CD14-positive monocyte (primary cell): ENCODE measurements around the gene TPD52L1. TPM values are rescaled to one million over a fixed set of nuclear protein-coding genes. Genes with fewer than 3 reads are reported as not detected.

Experiments used
- DNase-seq, 3 donors: peaks; one replicate each; pipeline ENCODE4 v3.0.0-alpha.2; 2011 to 2022
- H2AFZ ChIP-seq: 2 replicates; pipeline ENCODE4 v1.6.0; 2012; ENCODE audit warnings: mild to moderate bottlenecking, low read depth, low read length, inconsistent platforms; ENCODE audit not compliant: insufficient read depth, poor library complexity, severe bottlenecking
- H3K27ac ChIP-seq, 2 donors: 1 replicate in 1 of 2; 2 replicates in 1 of 2; pipeline ENCODE4 v1.5.1; 2012 to 2013; ENCODE audit warnings: low read length in 2 of 2, control low read depth in 1 of 2, inconsistent platforms in 1 of 2, low read depth in 1 of 2, mild to moderate bottlenecking in 1 of 2
- H3K27me3 ChIP-seq, 2 donors: one replicate each; pipeline versions ENCODE4 v1.6.0 to v1.6.1; 2011 to 2013; ENCODE audit warnings: low read length in 2 of 2; ENCODE audit not compliant: control insufficient read depth in 2 of 2, insufficient read depth in 2 of 2
- H3K36me3 ChIP-seq, 2 donors: replicated peaks in 1 of 2; 1 replicate in 1 of 2; 2 replicates in 1 of 2; pipeline versions ENCODE4 v1.5.1 to v1.6.1; 2012 to 2013; ENCODE audit warnings: low read length in 2 of 2, control low read depth in 1 of 2, inconsistent platforms in 1 of 2, mild to moderate bottlenecking in 1 of 2; ENCODE audit not compliant: insufficient read depth in 2 of 2, control insufficient read depth in 1 of 2
- H3K4me1 ChIP-seq, 2 donors: 1 replicate in 1 of 2; 2 replicates in 1 of 2; pipeline versions ENCODE4 v1.5.1 to v1.6.1; 2012 to 2013; ENCODE audit warnings: low read length in 2 of 2, control low read depth in 1 of 2, inconsistent platforms in 1 of 2, mild to moderate bottlenecking in 1 of 2, moderate library complexity in 1 of 2; ENCODE audit not compliant: insufficient read depth in 2 of 2, control insufficient read depth in 1 of 2
- H3K4me2 ChIP-seq: replicated peaks from 2 replicates; pipeline ENCODE3; 2012; ENCODE audit warnings: low read length, moderate library complexity, mild to moderate bottlenecking; ENCODE audit not compliant: poor library complexity, severe bottlenecking; ENCODE audit errors: extremely low read depth
- H3K4me3 ChIP-seq, 3 experiments: fragments of 200-600 bp in 1 of 3; sonication (generic) in 1 of 3; replicated peaks in 1 of 3; 1 replicate in 2 of 3; 2 replicates in 1 of 3; pipeline ENCODE4 v1.5.1; 2011 to 2013; ENCODE audit warnings: low read length in 3 of 3, mild to moderate bottlenecking in 3 of 3, control low read depth in 2 of 3, low read depth in 2 of 3, inconsistent platforms in 1 of 3, moderate library complexity in 1 of 3
- H3K79me2 ChIP-seq: 2 replicates; pipeline ENCODE4 v1.6.0; 2012; ENCODE audit warnings: mild to moderate bottlenecking, control low read depth, inconsistent platforms, low read length, moderate library complexity; ENCODE audit not compliant: insufficient read depth
- H3K9ac ChIP-seq: 2 replicates; pipeline ENCODE4 v1.6.0; 2017; ENCODE audit warnings: low read length, mild to moderate bottlenecking; ENCODE audit not compliant: insufficient read depth, poor library complexity, severe bottlenecking
- H3K9me3 ChIP-seq, 2 donors: replicated peaks in 1 of 2; 1 replicate in 1 of 2; 2 replicates in 1 of 2; pipeline versions ENCODE4 v1.5.1 to v1.6.1; 2012 to 2013; ENCODE audit warnings: low read length in 2 of 2, control low read depth in 1 of 2; ENCODE audit not compliant: control insufficient read depth in 1 of 2, insufficient read depth in 1 of 2
- H4K20me1 ChIP-seq: 2 replicates; pipeline ENCODE4 v1.6.0; 2012; ENCODE audit warnings: mild to moderate bottlenecking, low read length, control low read depth, moderate library complexity; ENCODE audit not compliant: insufficient read depth
- H3K27ac Mint-ChIP-seq, 7 donors: one replicate each; pipeline ENCODE4 v1.8.0; 2020; ENCODE audit warnings: mild to moderate bottlenecking in 7 of 7, mixed read lengths in 7 of 7, moderate library complexity in 6 of 7, inconsistent platforms in 2 of 7
- H3K27me3 Mint-ChIP-seq, 3 donors: one replicate each; pipeline ENCODE4 v1.8.0; 2021 to 2022; ENCODE audit warnings: low read depth in 3 of 3, mild to moderate bottlenecking in 3 of 3, mixed read lengths in 3 of 3, moderate library complexity in 3 of 3, inconsistent platforms in 1 of 3
- H3K36me3 Mint-ChIP-seq, 2 donors: one replicate each; pipeline ENCODE4 v1.8.0; 2020; ENCODE audit warnings: mixed read lengths in 2 of 2, inconsistent platforms in 1 of 2, mild to moderate bottlenecking in 1 of 2
- H3K4me1 Mint-ChIP-seq: one replicate; pipeline ENCODE4 v1.8.0; 2020; ENCODE audit warnings: mild to moderate bottlenecking, mixed read lengths
- H3K4me3 Mint-ChIP-seq, 2 donors: one replicate each; pipeline ENCODE4 v1.8.0; 2020; ENCODE audit warnings: mild to moderate bottlenecking in 2 of 2, mixed read lengths in 2 of 2, moderate library complexity in 1 of 2
- H3K9me3 Mint-ChIP-seq, 7 donors: one replicate each; pipeline ENCODE4 v1.8.0; 2020 to 2022; ENCODE audit warnings: mixed read lengths in 7 of 7, mild to moderate bottlenecking in 6 of 7, moderate library complexity in 6 of 7, inconsistent platforms in 2 of 7
- CTCF ChIP-seq: fragments of 200-600 bp; IDR thresholded peaks from one replicate; pipeline ENCODE4 v1.8.0; 2022; ENCODE audit warnings: antibody characterized with exemption, mild to moderate bottlenecking
- WGBS: methylation state at CpG from one replicate; pipeline ENCODE4 v1.1.5; 2013; ENCODE audit warnings: missing lambda C conversion rate; ENCODE audit not compliant: insufficient coverage; 5-methylcytosine and 5-hydroxymethylcytosine counted together
- intact Hi-C, 2 donors: fragments of 100-400 bp; cut with micrococcal nuclease; formaldehyde crosslinking; loops; one replicate each; pipeline versions ENCODE4 v1.15.0 to v1.15.1; 2023
- polyA plus RNA-seq, 3 donors: library from polyadenylated mRNA; depleted of rRNA in 1 of 3; unstranded in 2 of 3; stranded (reverse) in 1 of 3; fragments of 300-500 nt in 2 of 3; fragments of >200 nt in 1 of 3; fragmentation: Illumina TruSeq in 2 of 3; gene quantifications; 1 replicate in 2 of 3; 2 replicates in 1 of 3; pipeline ENCODE4 v1.2.3, GENCODE V29; 2012 to 2021

TPD52L1 gene
- polyA plus RNA-seq, 3 donors = not detected

GRCh38 chr6:125197795-125198269 is 44.3 kb downstream of the TPD52L1 start:
- Histone ChIP-seq H2AFZ (peak overlapping the region; percentile 14), H3K4me3 (no peak overlapping the region), H3K9me3 (no peaks in the 10 kb centered on the region), H4K20me1 (no peaks in the 10 kb centered on the region), H3K9ac (no peak overlapping the region), H3K36me3 (no peaks in the 10 kb centered on the region), H3K4me2 (no peak overlapping the region), H3K27ac (no peak overlapping the region), H3K4me1 (peaks cover 34 to 48% of the 10 kb centered on the region in 2 donors), H3K27me3 (no peaks in the 10 kb centered on the region), H3K79me2 (no peaks in the 10 kb centered on the region)
- intact Hi-C loops = loop anchor here in 1 of 2 donors (5.0 kb wide), 1 partner anchor 59 kb away; no protein-coding TSS in a partner anchor
- H3K36me3 Mint-ChIP-seq = no peaks in the 10 kb centered on the region
- peak in 1 of 3 donors; percentile 40 for DNase-seq
- no peaks in the 10 kb centered on the region for H3K9me3 Mint-ChIP-seq
- H3K27ac Mint-ChIP-seq = peak overlapping the region in 1 of 7 donors; percentile 58
- H3K4me3 Mint-ChIP-seq = no peak overlapping the region
- 56% methylated on average over 3 of the region's 3 CpGs for WGBS
- H3K27me3 Mint-ChIP-seq = peaks cover 0 to 4% (median 0%) of the 10 kb centered on the region in 3 donors
- peaks cover 56% of the 10 kb centered on the region for H3K4me1 Mint-ChIP-seq
- no peak for TF ChIP-seq CTCF

- Histone ChIP-seq H3K9me3 (no peaks in the 10 kb centered on the region), H3K27me3 (no peaks in the 10 kb centered on the region), H3K4me3 (no peak overlapping the region), H2AFZ (no peak overlapping the region), H3K9ac (no peak overlapping the region), H3K4me1 (peaks cover 34 to 48% of the 10 kb centered on the region in 2 donors), H3K27ac (no peak overlapping the region), H4K20me1 (no peaks in the 10 kb centered on the region), H3K36me3 (no peaks in the 10 kb centered on the region), H3K4me2 (no peak overlapping the region), H3K79me2 (no peaks in the 10 kb centered on the region)
- Mint-ChIP-seq H3K4me1 (peaks cover 61% of the 10 kb centered on the region), H3K27me3 (peaks cover 0 to 4% (median 0%) of the 10 kb centered on the region in 3 donors), H3K9me3 (no peaks in the 10 kb centered on the region), H3K4me3 (no peak overlapping the region), H3K36me3 (no peaks in the 10 kb centered on the region), H3K27ac (no peak overlapping the region)
- intact Hi-C loops = loop anchor here in 1 of 2 donors (5.0 kb wide), 1 partner anchor 59 kb away; no protein-coding TSS in a partner anchor
- DNase-seq = peak in 1 of 3 donors; percentile 14
- WGBS = 21% methylated on average over 2 of the region's 6 CpGs
- TF ChIP-seq CTCF = no peak
Measured at GRCh38 chr6:125198398-125198937, 44.9 kb downstream of the TPD52L1 start.
